Activated naive CD8-positive, alpha-beta T cell treated with anti-CD3 and anti-CD28 coated beads, Interleukin-2, amount 50 U/mL, for 24 hours (primary cell): ENCODE results near the gene HDGFL1.

Source experiments
- ATAC-seq: fragments of 150-1000 bp; cut with Tn5 transposase; one replicate; pipeline ENCODE4 v1.10.0; 2021
- DNase-seq: peaks from one replicate; pipeline ENCODE4 v3.0.0; 2021
- H3K27ac Mint-ChIP-seq: one replicate; pipeline ENCODE4 v1.8.0; 2021; ENCODE audit warnings: mild to moderate bottlenecking, mixed read lengths
- H3K27me3 Mint-ChIP-seq: one replicate; pipeline ENCODE4 v1.8.0; 2021; ENCODE audit warnings: mixed read lengths
- H3K36me3 Mint-ChIP-seq: one replicate; pipeline ENCODE4 v1.8.0; 2021; ENCODE audit warnings: low read depth, mixed read lengths
- H3K4me1 Mint-ChIP-seq: one replicate; pipeline ENCODE4 v1.8.0; 2021; ENCODE audit warnings: mixed read lengths
- H3K4me3 Mint-ChIP-seq: one replicate; pipeline ENCODE4 v1.8.0; 2021; ENCODE audit warnings: mild to moderate bottlenecking, moderate library complexity, mixed read lengths
- H3K9me3 Mint-ChIP-seq: one replicate; pipeline ENCODE4 v1.8.0; 2021; ENCODE audit warnings: mixed read lengths

The HDGFL1 gene

DNA sequence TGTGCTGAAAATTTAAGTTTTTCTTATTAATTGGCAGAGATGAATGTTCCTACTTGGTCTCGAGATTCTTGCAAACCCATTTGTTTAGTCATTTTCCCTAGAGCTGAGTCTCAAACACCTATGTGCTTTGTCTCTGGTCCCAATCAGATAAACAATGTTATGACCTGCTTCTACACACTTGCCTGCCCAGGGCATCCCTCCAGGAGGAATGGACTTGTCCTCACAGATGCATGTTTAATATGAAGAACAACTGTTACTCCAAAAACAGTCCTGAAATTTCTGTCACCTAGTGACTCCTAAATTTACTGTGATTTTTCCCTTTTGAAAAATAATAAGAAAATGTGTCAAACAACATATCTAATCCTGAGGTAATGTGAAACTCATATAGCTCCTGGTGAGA, 43.7 kb downstream of the HDGFL1 start:
- H3K4me1 Mint-ChIP-seq = no peaks in the 10 kb centered on the region
- DNase-seq (no peak), ATAC-seq (no peak)
- H3K27me3 Mint-ChIP-seq = no peaks in the 10 kb centered on the region
- H3K36me3 Mint-ChIP-seq = no peaks in the 10 kb centered on the region
- H3K4me3 Mint-ChIP-seq = no peak overlapping the region
- H3K27ac Mint-ChIP-seq = no peak overlapping the region
- peaks cover 13% of the 10 kb centered on the region for H3K9me3 Mint-ChIP-seq

GRCh38 chr6:22613695-22614094, 44.3 kb downstream of the HDGFL1 start:
- H3K36me3 Mint-ChIP-seq = no peaks in the 10 kb centered on the region
- ATAC-seq (no peak), DNase-seq (no peak)
- H3K4me3 Mint-ChIP-seq = no peak overlapping the region
- H3K4me1 Mint-ChIP-seq = no peaks in the 10 kb centered on the region
- no peak overlapping the region for H3K27ac Mint-ChIP-seq
- no peaks in the 10 kb centered on the region for H3K27me3 Mint-ChIP-seq
- H3K9me3 Mint-ChIP-seq = peaks cover 19% of the 10 kb centered on the region

DNA sequence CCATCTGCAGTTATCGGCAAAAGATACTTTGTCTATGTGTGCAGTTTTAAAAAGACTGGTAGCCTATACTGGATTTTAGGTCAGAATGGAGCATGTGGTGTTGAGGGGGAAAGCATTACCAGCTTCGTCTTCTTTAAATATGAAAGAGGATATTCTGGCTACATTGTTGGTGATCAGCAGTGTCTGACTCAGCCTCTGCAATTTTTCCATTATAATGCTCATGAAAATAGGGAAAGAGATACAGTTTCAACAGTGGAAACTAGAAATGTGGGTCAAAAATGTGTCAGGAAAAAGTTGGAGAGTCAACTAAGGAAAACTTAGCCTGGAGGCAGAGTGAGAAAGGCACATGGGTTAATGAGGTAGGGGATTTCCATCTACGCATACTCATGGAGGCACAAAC, 45.2 kb downstream of the HDGFL1 start:
- no peaks in the 10 kb centered on the region for H3K27me3 Mint-ChIP-seq
- no peaks in the 10 kb centered on the region for H3K4me1 Mint-ChIP-seq
- peaks cover 25% of the 10 kb centered on the region for H3K9me3 Mint-ChIP-seq
- H3K4me3 Mint-ChIP-seq = no peak overlapping the region
- H3K27ac Mint-ChIP-seq = no peak overlapping the region
- DNase-seq (no peak), ATAC-seq (no peak)
- no peaks in the 10 kb centered on the region for H3K36me3 Mint-ChIP-seq

DNA sequence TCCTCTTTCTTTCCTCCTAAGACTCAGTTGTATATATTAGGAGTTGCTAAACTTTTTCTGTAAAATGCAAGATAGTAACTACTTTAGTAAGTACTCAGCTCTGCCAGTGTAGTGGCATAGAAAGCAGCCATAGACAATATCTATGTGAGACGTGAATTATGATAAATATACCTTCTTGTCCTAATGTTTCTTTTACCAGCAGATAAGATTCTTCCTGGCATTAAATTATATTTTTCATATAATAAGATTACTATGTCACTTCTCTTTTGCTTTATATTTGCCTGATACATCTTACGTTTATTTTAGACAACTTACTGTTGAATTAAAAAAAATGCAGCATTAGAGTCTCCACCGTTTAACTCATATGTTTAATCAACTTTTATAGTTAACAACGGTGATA, 51.7 kb downstream of the HDGFL1 start:
- DNase-seq (no peak), ATAC-seq (no peak)
- Mint-ChIP-seq H3K36me3 (no peaks in the 10 kb centered on the region), H3K9me3 (peaks cover 11% of the 10 kb centered on the region), H3K27me3 (no peaks in the 10 kb centered on the region), H3K4me3 (no peak overlapping the region), H3K4me1 (no peaks in the 10 kb centered on the region), H3K27ac (no peak overlapping the region)
